SK-N-SH (cell line): ENCODE data around the gene ADRM1. TPM values are rescaled to one million over a fixed set of nuclear protein-coding genes. Genes with fewer than 3 reads are reported as not detected.

Source experiments
- CTCF ChIA-PET: fragments of 300-600, 350-600 bp; formaldehyde crosslinking; extraction: SDS; loops from one replicate; lab custom pipeline; 2021; lab: Yijun Ruan, JAX
- POLR2A ChIA-PET: fragments of 350-600 bp; sonication (Branson Sonifier 250); formaldehyde crosslinking; extraction: SDS; loops from one replicate; lab custom pipeline; 2020; ENCODE audit warnings: antibody characterized with exemption, inconsistent platforms; lab: Yijun Ruan, JAX
- DNase-seq: peaks from one replicate; pipeline ENCODE4 v3.0.0; 2012
- H2AFZ ChIP-seq: fragments of 200-600 bp; sonication (generic); 2 replicates; pipeline ENCODE4 v1.8.1; 2016; ENCODE audit warnings: antibody characterized with exemption, mild to moderate bottlenecking, low read depth
- H3F3A ChIP-seq: fragments of 200-600 bp; sonication (generic); replicated peaks from 2 replicates; pipeline ENCODE3; 2016; ENCODE audit warnings: antibody characterized with exemption, mild to moderate bottlenecking; ENCODE audit not compliant: insufficient read depth
- H3K27ac ChIP-seq, 2 experiments: fragments of 200-500 bp in 1 of 2; fragments of 200-600 bp in 1 of 2; sonication (Bioruptor generic) in 1 of 2; sonication (generic), shearing (Covaris generic) in 1 of 2; 2 replicates each; pipeline versions ENCODE4 v1.5.1 to v1.6.1; 2014 to 2016; ENCODE audit warnings: low read depth in 2 of 2, inconsistent platforms in 1 of 2, low read length in 1 of 2, mild to moderate bottlenecking in 1 of 2, mixed read lengths in 1 of 2
- H3K27me3 ChIP-seq: fragments of 200-600 bp; sonication (generic), shearing (Covaris generic); 2 replicates; pipeline ENCODE4 v1.6.1; 2016; ENCODE audit warnings: mixed run types; ENCODE audit not compliant: insufficient read depth
- H3K36me3 ChIP-seq, 2 experiments: fragments of 200-500 bp in 1 of 2; fragments of 200-600 bp in 1 of 2; sonication (Bioruptor generic) in 1 of 2; sonication (generic) in 1 of 2; replicated peaks in 1 of 2; 2 replicates each; pipeline versions ENCODE3 to v1.5.1; 2014 to 2016; ENCODE audit warnings: low read length in 1 of 2, mild to moderate bottlenecking in 1 of 2; ENCODE audit not compliant: insufficient read depth in 2 of 2, control insufficient read depth in 1 of 2
- H3K4me1 ChIP-seq, 2 experiments: fragments of 200-500 bp in 1 of 2; fragments of 200-600 bp in 1 of 2; sonication (Bioruptor generic) in 1 of 2; sonication (generic), shearing (Covaris generic) in 1 of 2; 2 replicates each; pipeline versions ENCODE4 v1.5.1 to v1.6.1; 2014 to 2016; ENCODE audit warnings: low read depth in 1 of 2, low read length in 1 of 2, mixed run types in 1 of 2; ENCODE audit not compliant: insufficient read depth in 2 of 2, control insufficient read depth in 1 of 2
- H3K4me2 ChIP-seq: fragments of 200-600 bp; sonication (generic), shearing (Covaris generic); 2 replicates; pipeline ENCODE4 v1.6.1; 2017; ENCODE audit warnings: mixed run types
- H3K4me3 ChIP-seq, 2 experiments: fragments of 200-500 bp in 1 of 2; fragments of 200-600 bp in 1 of 2; sonication (Bioruptor generic) in 1 of 2; sonication (generic), shearing (Covaris generic) in 1 of 2; 2 replicates each; pipeline versions ENCODE4 v1.5.1 to v1.8.1; 2014 to 2016; ENCODE audit warnings: low read depth in 2 of 2, inconsistent platforms in 1 of 2, low read length in 1 of 2, mild to moderate bottlenecking in 1 of 2, mixed read lengths in 1 of 2, moderate library complexity in 1 of 2
- H3K79me2 ChIP-seq: fragments of 200-600 bp; sonication (generic); 2 replicates; pipeline ENCODE4 v1.8.1; 2017; ENCODE audit warnings: mild to moderate bottlenecking; ENCODE audit not compliant: insufficient read depth
- H3K9ac ChIP-seq: fragments of 200-600 bp; sonication (generic); 2 replicates; pipeline ENCODE4 v1.6.1; 2017; ENCODE audit warnings: mixed run types
- H3K9me2 ChIP-seq: fragments of 200-600 bp; sonication (generic); 2 replicates; pipeline ENCODE4 v1.6.1; 2017; ENCODE audit warnings: mixed run types
- H3K9me3 ChIP-seq: fragments of 200-600 bp; sonication (generic); 2 replicates; pipeline ENCODE4 v1.6.1; 2017; ENCODE audit warnings: mixed run types, mild to moderate bottlenecking, moderate library complexity
- H4K20me1 ChIP-seq: fragments of 200-600 bp; sonication (generic); 2 replicates; pipeline ENCODE4 v1.6.1; 2017; ENCODE audit warnings: mild to moderate bottlenecking, mixed run types; ENCODE audit not compliant: insufficient read depth
- FOSL2 ChIP-seq: IDR thresholded peaks from 2 replicates; pipeline ENCODE4 v1.4.0; 2012; ENCODE audit warnings: low read depth, mild to moderate bottlenecking, moderate library complexity, borderline replicate concordance
- JUND ChIP-seq: IDR thresholded peaks from 2 replicates; pipeline ENCODE4 v1.4.0; 2012
- MXI1 ChIP-seq: IDR thresholded peaks from 2 replicates; pipeline ENCODE4 v1.6.1; 2012; ENCODE audit warnings: mild to moderate bottlenecking, low read depth, low read length, improper control_type of control experiment
- POLR2AphosphoS5 ChIP-seq: IDR thresholded peaks from 2 replicates; pipeline ENCODE4 v1.6.1; 2012; ENCODE audit warnings: low read depth, low read length
- RCOR1 ChIP-seq: fragments of 150-350 bp; IDR thresholded peaks from 2 replicates; pipeline ENCODE4 v1.6.1; 2017; ENCODE audit warnings: antibody characterized with exemption, low read length
- RFX5 ChIP-seq: IDR thresholded peaks from 2 replicates; pipeline ENCODE4 v1.6.1; 2012; ENCODE audit warnings: mild to moderate bottlenecking, improper control_type of control experiment, low read length
- SMC3 ChIP-seq: IDR thresholded peaks from 2 replicates; pipeline ENCODE4 v1.6.1; 2012; ENCODE audit warnings: low read depth, low read length, improper control_type of control experiment
- TCF12 ChIP-seq: IDR thresholded peaks from 2 replicates; pipeline ENCODE4 v1.4.0; 2012
- WGBS: methylation state at CpG from one replicate; pipeline ENCODE4 v1.1.6; 2017; ENCODE audit warnings: low lambda C conversion rate; 5-methylcytosine and 5-hydroxymethylcytosine counted together
- polyA plus RNA-seq, 3 experiments: library from polyadenylated mRNA; depleted of rRNA; stranded (reverse); fragments of >200 nt; gene quantifications; 2 replicates each; pipeline ENCODE4 v1.2.3, GENCODE V29; 2012
- TF ChIP-seq, protein P1 (sequence below): IDR thresholded peaks from 2 replicates; pipeline ENCODE4 v1.4.0; 2012; ENCODE audit warnings: low read depth, borderline replicate concordance

ADRM1 gene
- polyA plus RNA-seq, 1 of the 3 experiments (the other 2 are of a cell fraction): 142 TPM

DNA sequence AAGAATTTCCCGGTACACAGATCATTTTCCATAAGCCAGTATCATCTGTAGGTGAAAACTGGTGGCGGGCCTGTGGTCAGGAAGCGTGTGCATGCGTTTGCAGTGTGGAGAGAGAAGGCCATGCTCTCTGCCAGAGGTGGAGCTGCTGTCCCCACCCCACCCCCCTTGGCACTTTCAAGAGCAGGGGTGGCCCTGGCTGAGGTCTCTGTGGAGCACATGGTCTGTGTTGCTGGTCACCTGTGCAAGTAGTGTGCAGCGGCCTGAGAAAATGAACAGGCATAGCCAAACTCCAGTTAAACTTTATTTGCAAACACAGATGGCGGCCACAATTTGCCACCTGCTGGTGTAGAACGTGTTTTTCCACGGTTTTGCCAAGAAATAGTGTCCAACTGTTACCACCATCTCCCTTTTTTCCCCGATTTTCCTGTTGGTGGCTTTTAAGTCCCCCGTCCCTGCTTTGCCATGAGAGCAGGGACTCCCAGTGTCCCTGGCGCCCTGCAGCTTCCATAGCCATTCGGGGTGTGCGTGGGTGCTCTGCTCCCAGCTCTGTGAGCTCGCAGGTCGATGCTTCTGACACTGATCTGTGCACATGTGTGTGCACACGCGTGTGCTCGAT, 2.5 kb downstream of the ADRM1 start:
- ChIA-PET CTCF (interaction anchor here (0.8 to 4.8 kb wide), 4 partner anchors 64 to 104 kb away, joined by 3 to 28 read pairs (median 4); partner anchors contain the start of gene RPS21), POLR2A (interaction anchor here (0.7 to 1.2 kb wide), 2 partner anchors 61 to 81 kb away, joined by 3 read pairs; partner anchors contain the start of gene RPS21)
- TF ChIP-seq FOSL2 (no peak), MXI1 (peak; percentile 77)
- no peaks in the 10 kb centered on the region for H3K27me3 ChIP-seq
- H3F3A ChIP-seq: peaks cover 25% of the 10 kb centered on the region
- peaks cover 53% of the 10 kb centered on the region for H4K20me1 ChIP-seq
- peak overlapping the region; percentile 93 for H3K4me2 ChIP-seq
- H3K79me2 ChIP-seq: peaks cover 44% of the 10 kb centered on the region
- DNase-seq: no peak
- peaks cover 5 to 56% of the 10 kb centered on the region in 2 experiments for H3K36me3 ChIP-seq
- H2AFZ ChIP-seq: no peak overlapping the region
- H3K9me2 ChIP-seq: no peaks in the 10 kb centered on the region
- H3K4me3 ChIP-seq: peak overlapping the region; percentile 96 to 97; a peak in 3 of 4 replicates
- peaks cover 7 to 26% of the 10 kb centered on the region in 2 experiments; a peak in 2 of 4 replicates for H3K4me1 ChIP-seq
- H3K27ac ChIP-seq: no peak overlapping the region; a peak in 1 of 4 replicates
- H3K9me3 ChIP-seq: no peaks in the 10 kb centered on the region
- H3K9ac ChIP-seq: no peak overlapping the region; the same call in 1 of the 2 replicates
- 75% methylated on average over 12 of the region's 18 CpGs for whole genome bisulfite sequencing

DNA sequence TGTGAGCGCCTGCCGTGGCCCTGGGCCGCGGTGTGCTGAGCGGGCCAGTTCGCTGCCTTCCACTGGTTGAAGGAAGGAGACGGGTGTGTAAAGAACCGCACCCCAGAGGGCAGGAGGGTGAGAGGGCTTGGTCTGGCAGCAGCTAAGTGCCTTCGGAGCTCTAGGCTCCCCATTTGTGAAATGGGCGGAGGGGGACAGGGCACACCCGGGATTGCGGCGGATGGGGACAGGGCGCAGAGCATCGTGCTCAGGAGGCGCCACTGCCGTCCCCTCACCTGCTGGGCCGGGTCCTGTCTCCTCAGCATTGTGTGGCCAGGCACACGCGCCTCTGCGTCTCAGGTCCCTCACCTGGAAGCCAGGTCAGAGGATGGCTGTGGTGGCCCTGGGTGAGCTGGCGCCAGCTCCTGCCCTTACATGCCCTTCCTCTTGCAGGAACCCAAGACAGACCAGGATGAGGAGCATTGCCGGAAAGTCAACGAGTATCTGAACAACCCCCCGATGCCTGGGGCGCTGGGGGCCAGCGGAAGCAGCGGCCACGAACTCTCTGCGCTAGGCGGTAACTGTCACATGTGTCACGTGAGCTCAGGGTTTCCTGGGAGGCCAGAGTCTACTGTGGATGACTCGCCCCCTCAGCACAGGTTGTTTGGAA, 3.1 kb downstream of the ADRM1 start:
- CTCF ChIA-PET: interaction anchor here (0.8 to 4.8 kb wide), 5 partner anchors 13 to 104 kb away, joined by 3 to 28 read pairs (median 4); partner anchors contain the start of gene RPS21
- H4K20me1 ChIP-seq: peaks cover 53% of the 10 kb centered on the region

More for the DNA sequence above, 3.1 kb downstream of the ADRM1 start:
- H3K36me3 ChIP-seq: peaks cover 5 to 62% of the 10 kb centered on the region in 2 experiments
- DNase-seq: no peak
- H3K4me2 ChIP-seq: peak overlapping the region; percentile 93; the same call in 1 of the 2 replicates
- TF ChIP-seq, protein P1, sequence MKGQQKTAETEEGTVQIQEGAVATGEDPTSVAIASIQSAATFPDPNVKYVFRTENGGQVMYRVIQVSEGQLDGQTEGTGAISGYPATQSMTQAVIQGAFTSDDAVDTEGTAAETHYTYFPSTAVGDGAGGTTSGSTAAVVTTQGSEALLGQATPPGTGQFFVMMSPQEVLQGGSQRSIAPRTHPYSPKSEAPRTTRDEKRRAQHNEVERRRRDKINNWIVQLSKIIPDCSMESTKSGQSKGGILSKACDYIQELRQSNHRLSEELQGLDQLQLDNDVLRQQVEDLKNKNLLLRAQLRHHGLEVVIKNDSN: no peak
- TF ChIP-seq POLR2AphosphoS5 (no peak), RCOR1 (no peak), JUND (no peak), TCF12 (no peak), SMC3 (no peak), RFX5 (no peak)
- TF ChIP-seq, all 33 proteins: peak for 0
- H3K9me3 ChIP-seq: no peaks in the 10 kb centered on the region
- H3K9me2 ChIP-seq: no peaks in the 10 kb centered on the region
- H3F3A ChIP-seq: peaks cover 25% of the 10 kb centered on the region
- peak overlapping the region in 1 of 2 experiments; percentile 38; a peak in 1 of 4 replicates for H3K4me3 ChIP-seq
- H3K27ac ChIP-seq: no peak overlapping the region; a peak in 1 of 4 replicates
- H2AFZ ChIP-seq: no peak overlapping the region
- peaks cover 44% of the 10 kb centered on the region for H3K79me2 ChIP-seq
- POLR2A ChIA-PET: interaction anchor here (0.7 to 1.9 kb wide), 3 partner anchors 60 to 81 kb away, joined by 3 to 5 read pairs (median 3); partner anchors contain the start of gene RPS21
- 77% methylated on average over 23 of the region's 33 CpGs for WGBS
- peaks cover 7 to 26% of the 10 kb centered on the region in 2 experiments; a peak in 2 of 4 replicates for H3K4me1 ChIP-seq
- no peak overlapping the region for H3K9ac ChIP-seq
- H3K27me3 ChIP-seq: no peaks in the 10 kb centered on the region
